Large intestine (tissue), 1 donor: ENCODE results near the gene MTMR1. TPM values are rescaled to one million over a fixed set of nuclear protein-coding genes. Genes with fewer than 3 reads are reported as not detected.

Source experiments
- polyA plus RNA-seq: library from polyadenylated mRNA; unstranded; fragments of 120-200 nt; gene quantifications from one replicate; pipeline ENCODE4 v1.2.1, GENCODE V29; 2013

MTMR1 gene
- polyA plus RNA-seq, 1 donor, result 19.5 TPM

Other genes starting within 250 kb of the MTMR1 start
- gene MTM1, start 124.8 kb upstream of the MTMR1 start, polyA plus RNA-seq, result 16.1 TPM
- gene CD99L2, start 205.3 kb downstream of the MTMR1 start, polyA plus RNA-seq, result 21.7 TPM